ENCODE measurements around the gene CYP4F2. TPM values are rescaled to one million over a fixed set of nuclear protein-coding genes. Genes with fewer than 3 reads are reported as not detected.
A peak's percentile ranks its signal among the peaks of the same experiment; 100 is the strongest.

CYP4F2 gene, protein sequence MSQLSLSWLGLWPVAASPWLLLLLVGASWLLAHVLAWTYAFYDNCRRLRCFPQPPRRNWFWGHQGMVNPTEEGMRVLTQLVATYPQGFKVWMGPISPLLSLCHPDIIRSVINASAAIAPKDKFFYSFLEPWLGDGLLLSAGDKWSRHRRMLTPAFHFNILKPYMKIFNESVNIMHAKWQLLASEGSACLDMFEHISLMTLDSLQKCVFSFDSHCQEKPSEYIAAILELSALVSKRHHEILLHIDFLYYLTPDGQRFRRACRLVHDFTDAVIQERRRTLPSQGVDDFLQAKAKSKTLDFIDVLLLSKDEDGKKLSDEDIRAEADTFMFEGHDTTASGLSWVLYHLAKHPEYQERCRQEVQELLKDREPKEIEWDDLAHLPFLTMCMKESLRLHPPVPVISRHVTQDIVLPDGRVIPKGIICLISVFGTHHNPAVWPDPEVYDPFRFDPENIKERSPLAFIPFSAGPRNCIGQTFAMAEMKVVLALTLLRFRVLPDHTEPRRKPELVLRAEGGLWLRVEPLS
- not detected in 2 replicates for total RNA-seq (2014; rRNA removed; shearing (Covaris generic); ENCODE audit: low replicate concordance)

DNA sequence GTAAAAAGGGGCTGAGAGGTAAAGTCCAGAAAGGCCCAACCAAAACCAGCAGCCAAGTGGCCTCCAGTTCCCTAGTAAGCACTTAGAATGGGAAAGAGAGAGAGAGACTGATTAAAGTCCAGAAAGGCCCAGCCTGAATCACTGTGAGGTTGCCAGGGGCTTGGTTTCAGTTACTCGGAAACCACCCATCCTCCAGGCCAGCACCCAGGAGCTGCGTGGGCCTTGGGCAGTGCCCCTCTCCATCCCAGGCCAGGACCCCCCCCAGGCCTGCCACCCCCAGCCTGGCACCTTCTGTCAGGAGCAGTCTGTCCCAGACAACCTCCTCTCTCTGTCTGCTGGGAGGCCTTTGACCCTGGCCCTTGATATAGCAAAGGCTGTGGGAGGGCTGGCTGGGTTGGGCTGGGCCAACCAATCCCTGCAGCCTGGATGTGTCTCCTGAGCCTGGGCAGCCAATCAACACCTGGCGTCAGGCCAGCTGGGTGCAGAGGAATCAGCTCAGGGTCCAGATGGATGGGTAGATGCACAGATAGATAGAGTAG lies at the start of gene CYP4F2:
Gene CYP4F2, minus strand, starts transcription at position 337 of the 539 bp plus-strand sequence. CDS start 463 bp downstream, outside the sequence.
- no peak for DNase-seq
- no peak within 1 kb of the TSS for H3K4me2 ChIP-seq (ENCODE audit: low read depth, low read length, poor library complexity, severe bottlenecking)
- no peaks in the 10 kb centered on the region for H3K9me2 ChIP-seq (replicated peaks; ENCODE audit: insufficient read depth, low read length)
- H3K9me3 ChIP-seq (ENCODE audit: low read length), result no peaks in the 10 kb centered on the region
- H3K4me3 ChIP-seq (ENCODE audit: low read length), result no peak within 1 kb of the TSS
- no peaks in the 10 kb centered on the region for H3K79me2 ChIP-seq (ENCODE audit: low read length)
- H3K4me1 ChIP-seq (ENCODE audit: low read length), result no peaks in the 10 kb centered on the region
- no peaks in the 10 kb centered on the region for H4K20me1 ChIP-seq (ENCODE audit: insufficient read depth, low read depth, low read length)
- H3K9ac ChIP-seq (ENCODE audit: low read length), result no peak within 1 kb of the TSS
- H3K27me3 ChIP-seq (ENCODE audit: low read length), result no peaks in the 10 kb centered on the region
- no peaks in the 10 kb centered on the region for H3K36me3 ChIP-seq (ENCODE audit: insufficient read depth, low read length)
- H2AFZ ChIP-seq (ENCODE audit: low read length), result no peak within 1 kb of the TSS
- no peak within 1 kb of the TSS for H3K27ac ChIP-seq (ENCODE audit: low read length)

DNA sequence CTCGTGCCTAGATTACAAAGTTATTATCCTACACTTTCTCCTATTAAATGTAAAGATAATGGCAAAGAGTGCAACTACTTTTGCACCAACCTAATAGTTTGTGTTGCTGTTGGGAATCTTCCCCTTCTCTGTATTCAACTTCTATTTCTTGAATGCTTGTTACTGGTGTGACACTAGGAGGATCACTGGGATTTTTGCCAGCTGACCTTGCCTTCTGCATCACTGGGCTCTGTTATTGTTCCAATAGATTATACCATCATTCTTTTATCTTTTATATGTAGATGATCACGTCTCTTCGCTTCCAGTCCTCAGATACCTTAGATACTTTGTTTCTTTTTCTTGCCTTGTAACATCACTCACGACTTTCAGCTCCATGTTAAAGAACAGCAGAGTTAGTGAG lies 47.4 kb upstream of the CYP4F2 start:
- Histone ChIP-seq H3K9ac (ENCODE audit: low read length) (no peak overlapping the region), H2AFZ (ENCODE audit: low read length) (no peak overlapping the region)

DNA sequence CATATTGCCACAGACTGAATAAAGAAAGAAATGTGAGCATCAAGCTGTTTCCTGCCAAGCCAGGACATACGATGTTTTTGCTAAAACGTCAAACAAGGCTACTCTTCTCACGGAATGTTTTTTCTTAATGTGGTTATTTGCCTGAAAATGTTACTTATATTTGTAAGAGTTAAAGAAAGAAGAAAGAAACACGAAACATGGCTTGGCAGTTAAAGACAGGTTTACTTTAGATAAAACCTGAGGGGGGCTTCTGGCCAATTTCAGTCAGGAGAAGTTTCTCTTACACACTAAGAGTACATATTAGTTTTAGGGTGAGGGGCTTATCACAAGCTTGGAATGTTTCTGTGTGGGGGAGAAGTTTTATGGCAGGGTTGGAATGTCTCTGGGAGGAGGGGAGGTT lies 46.5 kb upstream of the CYP4F2 start:
- H3K9ac ChIP-seq (ENCODE audit: low read length), result no peak overlapping the region

More for the DNA sequence above, 47.4 kb upstream of the CYP4F2 start:
- no peak overlapping the region for H3K4me3 ChIP-seq (ENCODE audit: low read length)
- H4K20me1 ChIP-seq (ENCODE audit: insufficient read depth, low read depth, low read length), result no peaks in the 10 kb centered on the region
- H3K79me2 ChIP-seq (ENCODE audit: low read length), result no peaks in the 10 kb centered on the region
- H3K27me3 ChIP-seq (ENCODE audit: low read length), result no peaks in the 10 kb centered on the region
- no peaks in the 10 kb centered on the region for H3K9me2 ChIP-seq (replicated peaks; ENCODE audit: insufficient read depth, low read length)
- H3K9me3 ChIP-seq (ENCODE audit: low read length), result no peaks in the 10 kb centered on the region
- no peak overlapping the region for H3K4me2 ChIP-seq (ENCODE audit: low read depth, low read length, poor library complexity, severe bottlenecking)
- no peak for DNase-seq
- H3K36me3 ChIP-seq (ENCODE audit: insufficient read depth, low read length), result no peaks in the 10 kb centered on the region
- no peaks in the 10 kb centered on the region for H3K4me1 ChIP-seq (ENCODE audit: low read length)
- H3K27ac ChIP-seq (ENCODE audit: low read length), result no peak overlapping the region

DNA sequence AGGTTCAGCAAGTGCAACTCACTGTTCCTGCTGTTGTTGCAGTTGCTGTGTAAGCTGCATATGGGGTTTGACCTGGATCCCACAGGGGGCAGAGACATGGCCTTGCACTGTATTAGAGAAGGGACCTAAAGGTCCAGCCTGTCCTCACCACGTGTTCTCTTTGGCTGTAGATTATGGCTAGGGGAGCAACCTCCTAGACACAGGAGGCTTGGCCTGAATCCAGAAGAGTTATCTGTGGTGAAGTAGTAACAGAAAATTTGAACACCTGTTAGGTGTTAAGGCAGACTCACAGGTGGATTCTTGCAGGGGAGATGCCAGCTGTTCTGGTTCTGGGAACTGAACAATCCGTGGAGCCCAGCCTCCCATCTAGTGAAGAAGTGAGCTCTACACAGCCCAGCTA lies 39.9 kb upstream of the CYP4F2 start:
- Histone ChIP-seq H3K36me3 (ENCODE audit: insufficient read depth, low read length) (no peaks in the 10 kb centered on the region), H2AFZ (ENCODE audit: low read length) (no peak overlapping the region), H3K4me3 (ENCODE audit: low read length) (no peak overlapping the region), H3K4me2 (ENCODE audit: low read depth, low read length, poor library complexity, severe bottlenecking) (no peak overlapping the region), H3K27ac (ENCODE audit: low read length) (no peak overlapping the region), H3K79me2 (ENCODE audit: low read length) (no peaks in the 10 kb centered on the region), H3K9me2 (replicated peaks; ENCODE audit: insufficient read depth, low read length) (no peaks in the 10 kb centered on the region), H3K9me3 (ENCODE audit: low read length) (no peaks in the 10 kb centered on the region), H4K20me1 (ENCODE audit: insufficient read depth, low read depth, low read length) (no peaks in the 10 kb centered on the region), H3K4me1 (ENCODE audit: low read length) (no peaks in the 10 kb centered on the region), H3K27me3 (ENCODE audit: low read length) (no peaks in the 10 kb centered on the region), H3K9ac (ENCODE audit: low read length) (no peak overlapping the region)
- DNase-seq, result no peak

More for the DNA sequence above, 46.5 kb upstream of the CYP4F2 start:
- Histone ChIP-seq H3K36me3 (ENCODE audit: insufficient read depth, low read length) (no peaks in the 10 kb centered on the region), H3K4me2 (ENCODE audit: low read depth, low read length, poor library complexity, severe bottlenecking) (no peak overlapping the region), H3K27me3 (ENCODE audit: low read length) (no peaks in the 10 kb centered on the region), H3K79me2 (ENCODE audit: low read length) (no peaks in the 10 kb centered on the region), H2AFZ (ENCODE audit: low read length) (no peak overlapping the region), H3K27ac (ENCODE audit: low read length) (no peak overlapping the region), H3K4me3 (ENCODE audit: low read length) (no peak overlapping the region), H4K20me1 (ENCODE audit: insufficient read depth, low read depth, low read length) (no peaks in the 10 kb centered on the region), H3K9me3 (ENCODE audit: low read length) (no peaks in the 10 kb centered on the region), H3K4me1 (ENCODE audit: low read length) (no peaks in the 10 kb centered on the region), H3K9me2 (replicated peaks; ENCODE audit: insufficient read depth, low read length) (no peaks in the 10 kb centered on the region)
- no peak for DNase-seq

DNA sequence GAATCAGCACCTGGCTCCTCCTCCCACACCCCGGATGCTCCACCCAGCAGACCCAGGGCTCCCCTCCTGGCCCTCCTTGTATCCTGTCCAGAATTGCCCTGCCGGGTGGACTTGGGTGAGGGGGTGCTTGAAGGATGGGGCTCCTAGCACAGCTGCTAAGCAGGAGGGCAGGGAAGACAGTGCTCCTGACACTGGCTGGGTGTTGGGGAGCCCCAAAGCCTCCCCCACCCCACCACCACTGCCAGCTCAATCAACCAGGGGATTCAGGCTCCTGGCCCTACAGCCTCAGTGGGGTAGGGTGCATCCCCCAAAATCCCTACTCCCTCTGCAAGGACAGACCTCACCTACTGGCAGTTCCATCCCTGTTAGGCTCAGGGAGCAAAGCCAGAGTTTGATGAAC lies 39.1 kb upstream of the CYP4F2 start:
- Histone ChIP-seq H3K4me1 (ENCODE audit: low read length) (no peaks in the 10 kb centered on the region), H3K36me3 (ENCODE audit: insufficient read depth, low read length) (no peaks in the 10 kb centered on the region), H3K27me3 (ENCODE audit: low read length) (no peaks in the 10 kb centered on the region), H3K9ac (ENCODE audit: low read length) (no peak overlapping the region), H3K4me2 (ENCODE audit: low read depth, low read length, poor library complexity, severe bottlenecking) (no peak overlapping the region), H3K4me3 (ENCODE audit: low read length) (no peak overlapping the region), H3K9me2 (replicated peaks; ENCODE audit: insufficient read depth, low read length) (no peaks in the 10 kb centered on the region), H2AFZ (ENCODE audit: low read length) (no peak overlapping the region), H3K9me3 (ENCODE audit: low read length) (no peaks in the 10 kb centered on the region), H3K27ac (ENCODE audit: low read length) (no peak overlapping the region), H3K79me2 (ENCODE audit: low read length) (no peaks in the 10 kb centered on the region), H4K20me1 (ENCODE audit: insufficient read depth, low read depth, low read length) (no peaks in the 10 kb centered on the region)
- no peak for DNase-seq

DNA sequence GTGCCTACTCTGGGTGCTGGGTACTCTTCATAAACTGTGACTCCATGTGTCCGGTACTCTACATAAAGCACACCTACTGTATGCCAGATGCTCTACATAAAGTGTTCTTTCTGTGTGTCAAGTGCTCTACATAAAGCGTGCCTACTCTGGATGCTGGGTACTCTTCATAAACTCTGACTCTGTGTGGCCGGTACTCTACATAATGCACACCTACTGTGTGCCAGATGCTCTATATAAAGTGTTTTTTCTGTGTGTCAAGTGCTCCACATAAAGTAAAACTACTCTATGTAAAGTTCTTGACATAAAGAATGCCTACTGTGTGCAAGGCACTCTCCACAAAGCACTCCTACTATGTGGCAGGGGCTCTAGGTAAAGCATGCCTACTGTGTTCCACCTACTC lies 38.3 kb upstream of the CYP4F2 start:
- no peaks in the 10 kb centered on the region for H3K27me3 ChIP-seq (ENCODE audit: low read length)
- no peak overlapping the region for H3K27ac ChIP-seq (ENCODE audit: low read length)
- no peaks in the 10 kb centered on the region for H3K79me2 ChIP-seq (ENCODE audit: low read length)
- H3K4me2 ChIP-seq (ENCODE audit: low read depth, low read length, poor library complexity, severe bottlenecking), result no peak overlapping the region
- H3K4me3 ChIP-seq (ENCODE audit: low read length), result no peak overlapping the region
- no peaks in the 10 kb centered on the region for H3K9me2 ChIP-seq (replicated peaks; ENCODE audit: insufficient read depth, low read length)
- no peak overlapping the region for H2AFZ ChIP-seq (ENCODE audit: low read length)
- no peak overlapping the region for H3K9ac ChIP-seq (ENCODE audit: low read length)
- H3K36me3 ChIP-seq (ENCODE audit: insufficient read depth, low read length), result no peaks in the 10 kb centered on the region
- no peak for DNase-seq
- H3K4me1 ChIP-seq (ENCODE audit: low read length), result no peaks in the 10 kb centered on the region
- no peaks in the 10 kb centered on the region for H3K9me3 ChIP-seq (ENCODE audit: low read length)
- no peaks in the 10 kb centered on the region for H4K20me1 ChIP-seq (ENCODE audit: insufficient read depth, low read depth, low read length)

DNA sequence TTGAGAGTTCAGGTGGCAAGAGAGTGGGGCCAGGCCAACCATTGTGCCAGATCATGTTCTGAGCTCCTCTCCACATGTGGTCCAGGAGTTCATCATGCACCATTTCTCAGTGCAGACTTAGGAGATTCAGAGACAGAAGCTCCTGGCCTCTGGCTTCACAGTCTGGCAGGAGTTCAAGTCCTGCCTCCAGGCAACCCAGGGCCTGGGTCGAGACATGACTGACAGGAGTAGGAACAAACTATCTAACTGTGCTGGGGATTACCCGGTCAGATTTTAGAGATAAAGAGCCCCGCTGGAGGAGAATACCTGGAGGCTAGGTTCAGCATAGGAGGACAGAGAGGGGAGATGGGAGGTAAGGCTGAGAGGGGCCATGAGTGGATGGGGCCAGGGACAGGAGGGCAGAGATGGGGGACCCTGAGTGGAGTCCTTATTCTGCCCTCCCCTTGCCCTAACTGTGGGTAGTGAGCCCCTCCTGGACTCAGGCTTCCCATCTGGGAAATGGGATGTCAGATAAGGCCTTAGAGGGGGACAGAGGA lies 37.4 kb upstream of the CYP4F2 start:
- Histone ChIP-seq H3K9ac (ENCODE audit: low read length) (no peak overlapping the region), H3K79me2 (ENCODE audit: low read length) (no peaks in the 10 kb centered on the region), H3K36me3 (ENCODE audit: insufficient read depth, low read length) (no peaks in the 10 kb centered on the region), H4K20me1 (ENCODE audit: insufficient read depth, low read depth, low read length) (no peaks in the 10 kb centered on the region), H3K4me1 (ENCODE audit: low read length) (no peaks in the 10 kb centered on the region), H3K4me3 (ENCODE audit: low read length) (no peak overlapping the region), H3K27ac (ENCODE audit: low read length) (no peak overlapping the region), H3K9me2 (replicated peaks; ENCODE audit: insufficient read depth, low read length) (no peaks in the 10 kb centered on the region), H3K4me2 (ENCODE audit: low read depth, low read length, poor library complexity, severe bottlenecking) (no peak overlapping the region), H2AFZ (ENCODE audit: low read length) (no peak overlapping the region), H3K27me3 (ENCODE audit: low read length) (no peaks in the 10 kb centered on the region), H3K9me3 (ENCODE audit: low read length) (no peaks in the 10 kb centered on the region)
- DNase-seq, result no peak

DNA sequence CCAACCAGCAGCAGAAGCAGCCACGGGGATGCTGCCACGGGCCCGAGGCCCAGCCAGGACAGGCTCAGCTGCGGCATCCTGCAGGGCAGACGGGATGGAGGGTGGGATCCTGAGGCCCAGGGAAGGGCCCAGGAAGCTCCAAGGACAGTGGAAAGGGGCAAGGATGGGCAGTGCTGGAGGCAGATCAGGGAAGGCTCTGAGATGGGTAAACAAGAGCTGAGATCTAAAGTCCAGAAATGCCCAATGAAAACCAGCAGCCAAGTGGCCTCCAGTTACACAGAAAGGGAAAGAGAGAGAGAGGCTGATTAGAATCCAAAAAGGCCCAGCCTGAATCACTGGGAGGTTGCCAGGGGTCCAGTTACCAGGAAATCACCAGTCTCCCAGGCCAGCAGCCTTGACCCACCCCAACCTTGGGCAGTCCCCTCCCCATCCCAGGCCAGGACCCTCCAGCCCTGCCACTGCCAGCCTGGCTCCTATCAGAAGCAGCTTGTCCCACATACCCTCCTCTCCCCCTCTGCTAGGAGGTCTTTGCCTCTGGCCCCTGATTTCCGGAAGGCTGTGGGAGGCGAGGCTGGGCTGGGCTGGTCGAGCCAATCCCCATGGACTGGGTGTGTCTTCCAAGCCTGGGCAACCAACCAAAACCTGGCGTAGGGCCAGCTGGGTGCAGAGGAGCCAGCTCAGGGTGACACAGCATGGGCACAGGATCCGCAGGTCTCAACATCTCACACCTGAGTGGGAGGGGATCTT lies 36.6 kb upstream of the CYP4F2 start, which contains the start of gene CYP4F11:
Gene CYP4F11, minus strand, starts transcription at position 198 of the 747 bp plus-strand sequence. Its CDS starts 121 bp downstream, at position 77.
- Histone ChIP-seq H3K9ac (ENCODE audit: low read length) (no peak within 1 kb of the TSS), H3K4me3 (ENCODE audit: low read length) (no peak within 1 kb of the TSS), H3K27ac (ENCODE audit: low read length) (no peak within 1 kb of the TSS), H3K9me2 (replicated peaks; ENCODE audit: insufficient read depth, low read length) (no peaks in the 10 kb centered on the region), H3K4me1 (ENCODE audit: low read length) (no peaks in the 10 kb centered on the region), H2AFZ (ENCODE audit: low read length) (no peak within 1 kb of the TSS), H3K4me2 (ENCODE audit: low read depth, low read length, poor library complexity, severe bottlenecking) (no peak within 1 kb of the TSS), H3K79me2 (ENCODE audit: low read length) (no peaks in the 10 kb centered on the region), H3K9me3 (ENCODE audit: low read length) (no peaks in the 10 kb centered on the region), H3K36me3 (ENCODE audit: insufficient read depth, low read length) (no peaks in the 10 kb centered on the region), H3K27me3 (ENCODE audit: low read length) (no peaks in the 10 kb centered on the region), H4K20me1 (ENCODE audit: insufficient read depth, low read depth, low read length) (no peaks in the 10 kb centered on the region)
- DNase-seq, result peak; percentile 74
